ENCODE data around the gene EGF.

Gene EGF

DNA sequence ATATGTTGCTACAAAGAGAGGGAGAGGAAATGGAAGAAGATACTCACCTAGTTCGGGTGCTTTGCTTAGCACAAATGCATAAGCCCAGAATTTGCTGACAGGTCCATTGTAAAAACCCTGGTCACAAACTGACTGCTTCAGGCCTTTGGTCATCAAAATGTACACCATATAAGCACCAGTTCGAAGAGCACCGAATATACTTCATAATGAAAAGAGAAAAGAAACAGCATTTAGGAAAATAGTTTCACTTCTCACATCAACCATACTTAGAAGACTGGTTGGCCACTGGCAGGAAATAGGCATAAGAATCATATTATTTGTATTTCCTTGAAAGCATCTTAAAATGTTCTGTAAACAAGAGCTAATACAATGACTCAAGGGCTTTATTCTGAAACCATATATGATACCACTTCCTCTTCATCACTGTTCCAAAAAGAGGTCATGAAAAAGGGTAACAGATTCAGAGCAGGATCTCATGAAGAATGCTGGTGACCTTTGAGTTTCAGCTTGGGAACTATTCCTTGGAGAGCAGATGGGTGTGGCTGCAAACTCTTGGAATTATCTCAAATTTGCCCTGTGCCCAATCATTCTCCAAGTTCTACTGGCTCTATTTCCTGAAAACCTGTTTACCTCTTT, 147.0 kb downstream of the EGF start:
- no peak overlapping the region for H3K27ac ChIP-seq (ENCODE audit: low read depth, low read length, poor library complexity, severe bottlenecking)

GRCh38 chr4:110061076-110061475, 148.4 kb downstream of the EGF start:
- no peak overlapping the region for H3K4me3 ChIP-seq (ENCODE audit: low read depth, low read length, poor library complexity, severe bottlenecking)
- H3F3A ChIP-seq (ENCODE audit: insufficient read depth, low read length) = no peaks in the 10 kb centered on the region
- H3K9ac ChIP-seq (ENCODE audit: low read length) = no peak overlapping the region
- no peak overlapping the region for H3K4me2 ChIP-seq (ENCODE audit: low read length)
- peaks cover 16% of the 10 kb centered on the region for H3K4me1 ChIP-seq (ENCODE audit: insufficient read depth, low read length, severe bottlenecking)
- no peaks in the 10 kb centered on the region for H3K9me2 ChIP-seq (ENCODE audit: low read depth, low read length)
- H3K36me3 ChIP-seq (ENCODE audit: insufficient read depth, low read length) = peaks cover 12% of the 10 kb centered on the region; the same call in 1 of the 2 replicates
- no peak for TF ChIP-seq EZH2 (IDR thresholded peaks at IDR 0.05; ENCODE audit: borderline replicate concordance, low read length)
- TF ChIP-seq, protein P1, sequence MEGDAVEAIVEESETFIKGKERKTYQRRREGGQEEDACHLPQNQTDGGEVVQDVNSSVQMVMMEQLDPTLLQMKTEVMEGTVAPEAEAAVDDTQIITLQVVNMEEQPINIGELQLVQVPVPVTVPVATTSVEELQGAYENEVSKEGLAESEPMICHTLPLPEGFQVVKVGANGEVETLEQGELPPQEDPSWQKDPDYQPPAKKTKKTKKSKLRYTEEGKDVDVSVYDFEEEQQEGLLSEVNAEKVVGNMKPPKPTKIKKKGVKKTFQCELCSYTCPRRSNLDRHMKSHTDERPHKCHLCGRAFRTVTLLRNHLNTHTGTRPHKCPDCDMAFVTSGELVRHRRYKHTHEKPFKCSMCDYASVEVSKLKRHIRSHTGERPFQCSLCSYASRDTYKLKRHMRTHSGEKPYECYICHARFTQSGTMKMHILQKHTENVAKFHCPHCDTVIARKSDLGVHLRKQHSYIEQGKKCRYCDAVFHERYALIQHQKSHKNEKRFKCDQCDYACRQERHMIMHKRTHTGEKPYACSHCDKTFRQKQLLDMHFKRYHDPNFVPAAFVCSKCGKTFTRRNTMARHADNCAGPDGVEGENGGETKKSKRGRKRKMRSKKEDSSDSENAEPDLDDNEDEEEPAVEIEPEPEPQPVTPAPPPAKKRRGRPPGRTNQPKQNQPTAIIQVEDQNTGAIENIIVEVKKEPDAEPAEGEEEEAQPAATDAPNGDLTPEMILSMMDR (IDR thresholded peaks at IDR 0.05; ENCODE audit: low read length) = no peak
- H4K20me1 ChIP-seq (ENCODE audit: insufficient read depth, low read length) = no peaks in the 10 kb centered on the region
- H2AFZ ChIP-seq (ENCODE audit: low read length) = no peak overlapping the region
- no peak overlapping the region for H3K27ac ChIP-seq (ENCODE audit: low read depth, low read length, poor library complexity, severe bottlenecking)
- H3K79me2 ChIP-seq (ENCODE audit: insufficient read depth, low read length) = no peaks in the 10 kb centered on the region
- no peaks in the 10 kb centered on the region for H3K9me3 ChIP-seq (ENCODE audit: low read length)
- H3K27me3 ChIP-seq (ENCODE audit: insufficient read depth, low read length) = no peaks in the 10 kb centered on the region

More for the DNA sequence above, 147.0 kb downstream of the EGF start:
- Histone ChIP-seq H3K4me1 (ENCODE audit: insufficient read depth, low read length, severe bottlenecking) (peaks cover 26% of the 10 kb centered on the region), H4K20me1 (ENCODE audit: insufficient read depth, low read length) (no peaks in the 10 kb centered on the region), H3K9me3 (ENCODE audit: low read length) (no peaks in the 10 kb centered on the region), H3K36me3 (ENCODE audit: insufficient read depth, low read length) (peaks cover 12% of the 10 kb centered on the region; the same call in 1 of the 2 replicates), H3F3A (ENCODE audit: insufficient read depth, low read length) (no peaks in the 10 kb centered on the region), H2AFZ (ENCODE audit: low read length) (no peak overlapping the region), H3K4me3 (ENCODE audit: low read depth, low read length, poor library complexity, severe bottlenecking) (no peak overlapping the region), H3K27me3 (ENCODE audit: insufficient read depth, low read length) (no peaks in the 10 kb centered on the region), H3K79me2 (ENCODE audit: insufficient read depth, low read length) (no peaks in the 10 kb centered on the region), H3K9me2 (ENCODE audit: low read depth, low read length) (no peaks in the 10 kb centered on the region), H3K4me2 (ENCODE audit: low read length) (no peak overlapping the region), H3K9ac (ENCODE audit: low read length) (no peak overlapping the region)
- no peak for TF ChIP-seq EZH2 (IDR thresholded peaks at IDR 0.05; ENCODE audit: borderline replicate concordance, low read length)
- TF ChIP-seq, protein P1 (IDR thresholded peaks at IDR 0.05; ENCODE audit: low read length) = no peak

Measured in OCI-LY1 (cell line).